ENCODE results near the gene CNN2. TPM values are rescaled to one million over a fixed set of nuclear protein-coding genes. Genes with fewer than 3 reads are reported as not detected.

The CNN2 gene
- total and polyA plus RNA-seq, 2 experiments from 2014 or later: 115 to 247 TPM

DNA sequence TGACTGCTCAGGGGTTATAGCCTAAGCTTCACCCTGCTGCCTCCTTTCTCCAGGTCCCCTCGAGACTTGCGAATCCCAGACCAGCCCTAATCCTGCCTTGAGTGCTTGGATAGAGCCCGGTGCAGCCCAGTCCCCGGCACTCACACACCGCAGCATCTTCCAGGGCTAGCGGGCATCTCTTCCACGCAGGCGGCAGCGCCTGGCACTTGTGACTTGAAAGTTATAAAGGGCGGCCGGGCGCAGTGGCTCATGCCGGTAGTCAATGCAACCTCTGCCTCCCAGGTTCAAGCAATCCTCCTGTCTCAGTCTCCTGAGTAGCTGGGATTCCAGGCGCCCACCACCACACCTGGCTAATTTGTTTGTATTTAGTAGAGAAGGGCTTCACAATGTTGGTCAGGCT lies 40.3 kb upstream of the CNN2 start:
- Histone ChIP-seq H3K27ac (no peak overlapping the region), H3K9me3 (ENCODE audit: low read depth) (no peaks in the 10 kb centered on the region), H3K4me1 (ENCODE audit: insufficient read depth) (peaks cover 12% of the 10 kb centered on the region), H3K4me3 (no peak overlapping the region), H3K27me3 (no peaks in the 10 kb centered on the region), H4K20me1 (ENCODE audit: insufficient read depth, poor library complexity, severe bottlenecking) (no peaks in the 10 kb centered on the region), H3K79me2 (peaks cover 16% of the 10 kb centered on the region), H3K9me2 (replicated peaks; ENCODE audit: insufficient read depth) (no peaks in the 10 kb centered on the region), H3K36me3 (replicated peaks; ENCODE audit: insufficient read depth, low read depth) (no peaks in the 10 kb centered on the region), H3K4me2 (no peak overlapping the region), H2AFZ (no peak overlapping the region)
- WGBS (ENCODE audit: low lambda C conversion rate, missing lambda C conversion rate): 99% methylated on average over 14 of the region's 14 CpGs
- no peak for DNase-seq (ENCODE audit: low spot score)
- TF ChIP-seq EZH2 (IDR thresholded peaks at IDR 0.05; ENCODE audit: borderline replicate concordance) (no peak), CTCF (IDR thresholded peaks at IDR 0.05; ENCODE audit: poor library complexity) (no peak), EZH2phosphoT487 (IDR thresholded peaks at IDR 0.05; ENCODE audit: low read depth, severe bottlenecking, unreplicated experiment) (no peak)

GRCh38 chr19:988081-988480 lies 38.3 kb upstream of the CNN2 start:
- peaks cover 16% of the 10 kb centered on the region for H3K79me2 ChIP-seq
- TF ChIP-seq EZH2 (IDR thresholded peaks at IDR 0.05; ENCODE audit: borderline replicate concordance) (no peak), EZH2phosphoT487 (IDR thresholded peaks at IDR 0.05; ENCODE audit: low read depth, severe bottlenecking, unreplicated experiment) (no peak), CTCF (IDR thresholded peaks at IDR 0.05; ENCODE audit: poor library complexity) (no peak)
- H2AFZ ChIP-seq: no peak overlapping the region
- no peaks in the 10 kb centered on the region for H3K27me3 ChIP-seq
- H3K9me3 ChIP-seq (ENCODE audit: low read depth): no peaks in the 10 kb centered on the region
- no peaks in the 10 kb centered on the region for H3K36me3 ChIP-seq (replicated peaks; ENCODE audit: insufficient read depth, low read depth)
- no peak overlapping the region for H3K4me2 ChIP-seq
- no peak overlapping the region for H3K4me3 ChIP-seq
- DNase-seq (ENCODE audit: low spot score): no peak
- no peaks in the 10 kb centered on the region for H4K20me1 ChIP-seq (ENCODE audit: insufficient read depth, poor library complexity, severe bottlenecking)
- 95% methylated on average over 14 of the region's 14 CpGs for WGBS (ENCODE audit: low lambda C conversion rate, missing lambda C conversion rate)
- no peaks in the 10 kb centered on the region for H3K9me2 ChIP-seq (replicated peaks; ENCODE audit: insufficient read depth)
- H3K4me1 ChIP-seq (ENCODE audit: insufficient read depth): peaks cover 8% of the 10 kb centered on the region
- no peak overlapping the region for H3K27ac ChIP-seq

- no peaks in the 10 kb centered on the region for H3K36me3 ChIP-seq (replicated peaks; ENCODE audit: insufficient read depth, low read depth)
- H2AFZ ChIP-seq: no peak overlapping the region
- H3K27ac ChIP-seq: no peak overlapping the region
- TF ChIP-seq EZH2phosphoT487 (IDR thresholded peaks at IDR 0.05; ENCODE audit: low read depth, severe bottlenecking, unreplicated experiment) (no peak), CTCF (IDR thresholded peaks at IDR 0.05; ENCODE audit: poor library complexity) (no peak), EZH2 (IDR thresholded peaks at IDR 0.05; ENCODE audit: borderline replicate concordance) (no peak)
- H3K4me2 ChIP-seq: no peak overlapping the region
- no peaks in the 10 kb centered on the region for H3K27me3 ChIP-seq
- H3K4me3 ChIP-seq: no peak overlapping the region
- H3K79me2 ChIP-seq: peaks cover 15% of the 10 kb centered on the region
- H3K4me1 ChIP-seq (ENCODE audit: insufficient read depth): peaks cover 4% of the 10 kb centered on the region
- no peaks in the 10 kb centered on the region for H4K20me1 ChIP-seq (ENCODE audit: insufficient read depth, poor library complexity, severe bottlenecking)
- H3K9me2 ChIP-seq (replicated peaks; ENCODE audit: insufficient read depth): no peaks in the 10 kb centered on the region
- H3K9me3 ChIP-seq (ENCODE audit: low read depth): no peaks in the 10 kb centered on the region
- 96% methylated on average over 15 of the region's 15 CpGs for WGBS (ENCODE audit: low lambda C conversion rate, missing lambda C conversion rate)
- no peak for DNase-seq (ENCODE audit: low spot score)
Observed at GRCh38 chr19:988510-988909, 37.9 kb upstream of the CNN2 start.
